Measurements from ENCODE around the gene AP5S1. TPM values are rescaled to one million over a fixed set of nuclear protein-coding genes. Genes with fewer than 3 reads are reported as not detected.

AP5S1 gene
- total and polyA plus RNA-seq, 12 donors = 9.6 to 50.3 (median 23.0) TPM

GRCh38 chr20:3795511-3796468 is 24.6 kb upstream of the AP5S1 start, which contains the start of gene CDC25B:
CDC25B (plus strand) TSS chr20:3796310; CDS start chr20:3796532, 222 bp downstream.
- intact Hi-C loops (cut with DNase I) = no loop called here
- no peaks in the 10 kb centered on the region for H3K27me3 ChIP-seq
- no peaks in the 10 kb centered on the region for H3K9me3 ChIP-seq (replicated peaks in 1 of 3)
- 0 to 2% (median 1%) methylated on average over 33 to 66 of the region's 69 CpGs for WGBS, 4 donors
- H3K4me3 ChIP-seq = peak within 1 kb of the TSS in 3 of 4 donors; percentile 21 to 77 (median 71)
- peak; percentile 90 to 97 (median 94) for DNase-seq
- H3K36me3 ChIP-seq (replicated peaks in 1 of 2) = peaks cover 0 to 7% of the 10 kb centered on the region in 2 donors
- peaks cover 0 to 28% of the 10 kb centered on the region in 2 donors for H3K4me1 ChIP-seq (replicated peaks in 1 of 2)
- H3K27ac ChIP-seq = peak within 1 kb of the TSS; percentile 54 to 97 (median 87)
- TF ChIP-seq POLR2A (IDR thresholded peaks at IDR 0.05) = peak in 1 of 2 donors; percentile 42
- TF ChIP-seq, protein P1, sequence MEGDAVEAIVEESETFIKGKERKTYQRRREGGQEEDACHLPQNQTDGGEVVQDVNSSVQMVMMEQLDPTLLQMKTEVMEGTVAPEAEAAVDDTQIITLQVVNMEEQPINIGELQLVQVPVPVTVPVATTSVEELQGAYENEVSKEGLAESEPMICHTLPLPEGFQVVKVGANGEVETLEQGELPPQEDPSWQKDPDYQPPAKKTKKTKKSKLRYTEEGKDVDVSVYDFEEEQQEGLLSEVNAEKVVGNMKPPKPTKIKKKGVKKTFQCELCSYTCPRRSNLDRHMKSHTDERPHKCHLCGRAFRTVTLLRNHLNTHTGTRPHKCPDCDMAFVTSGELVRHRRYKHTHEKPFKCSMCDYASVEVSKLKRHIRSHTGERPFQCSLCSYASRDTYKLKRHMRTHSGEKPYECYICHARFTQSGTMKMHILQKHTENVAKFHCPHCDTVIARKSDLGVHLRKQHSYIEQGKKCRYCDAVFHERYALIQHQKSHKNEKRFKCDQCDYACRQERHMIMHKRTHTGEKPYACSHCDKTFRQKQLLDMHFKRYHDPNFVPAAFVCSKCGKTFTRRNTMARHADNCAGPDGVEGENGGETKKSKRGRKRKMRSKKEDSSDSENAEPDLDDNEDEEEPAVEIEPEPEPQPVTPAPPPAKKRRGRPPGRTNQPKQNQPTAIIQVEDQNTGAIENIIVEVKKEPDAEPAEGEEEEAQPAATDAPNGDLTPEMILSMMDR (IDR thresholded peaks at IDR 0.05) = peak; percentile 23 to 85 (median 76)

DNA sequence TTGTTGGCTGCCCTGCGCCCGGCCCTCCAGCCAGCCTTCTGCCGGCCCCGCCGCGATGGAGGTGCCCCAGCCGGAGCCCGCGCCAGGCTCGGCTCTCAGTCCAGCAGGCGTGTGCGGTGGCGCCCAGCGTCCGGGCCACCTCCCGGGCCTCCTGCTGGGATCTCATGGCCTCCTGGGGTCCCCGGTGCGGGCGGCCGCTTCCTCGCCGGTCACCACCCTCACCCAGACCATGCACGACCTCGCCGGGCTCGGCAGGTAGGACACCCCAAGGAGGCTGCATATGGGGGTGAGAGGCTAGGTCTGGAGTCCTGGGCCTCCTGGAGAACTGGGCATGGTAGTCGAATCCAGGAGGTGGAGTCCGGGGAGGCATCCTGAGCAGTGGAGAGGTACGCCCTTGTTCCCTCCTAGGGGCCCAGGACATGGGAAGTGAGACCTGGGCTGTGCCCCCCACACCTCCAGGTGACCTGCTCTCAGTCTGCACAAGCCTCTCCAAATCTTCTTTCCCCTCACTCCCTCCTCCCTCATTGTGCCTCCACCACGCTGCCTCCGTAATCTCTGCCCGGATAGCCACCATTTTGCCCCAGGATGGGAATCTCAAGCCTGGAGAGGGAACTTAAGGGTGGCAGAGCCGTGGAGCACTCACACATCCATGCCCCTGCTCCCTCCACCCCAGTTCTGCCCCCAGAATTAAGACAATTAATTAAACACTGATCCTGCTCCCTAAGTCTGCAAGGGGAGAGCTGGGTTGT is 23.7 kb upstream of the AP5S1 start:
- Histone ChIP-seq H3K4me1 (replicated peaks in 1 of 2) (peaks cover 0 to 28% of the 10 kb centered on the region in 2 donors), H3K27ac (peak overlapping the region in 2 of 5 donors; percentile 87 to 93), H3K36me3 (replicated peaks in 1 of 2) (peaks cover 0 to 14% of the 10 kb centered on the region in 2 donors), H3K27me3 (no peaks in the 10 kb centered on the region), H3K9me3 (replicated peaks in 1 of 3) (no peaks in the 10 kb centered on the region), H3K4me3 (peak overlapping the region in 2 of 4 donors; percentile 71 to 77)
- WGBS, 4 donors = 14 to 68% (median 35%) methylated on average over 5 to 33 of the region's 33 CpGs
- intact Hi-C loops (cut with DNase I) = no loop called here
- peak in 1 of 7 donors; percentile 28 for DNase-seq
- TF ChIP-seq POLR2A (IDR thresholded peaks at IDR 0.05) = no peak
- TF ChIP-seq, protein P1 (IDR thresholded peaks at IDR 0.05) = no peak

DNA sequence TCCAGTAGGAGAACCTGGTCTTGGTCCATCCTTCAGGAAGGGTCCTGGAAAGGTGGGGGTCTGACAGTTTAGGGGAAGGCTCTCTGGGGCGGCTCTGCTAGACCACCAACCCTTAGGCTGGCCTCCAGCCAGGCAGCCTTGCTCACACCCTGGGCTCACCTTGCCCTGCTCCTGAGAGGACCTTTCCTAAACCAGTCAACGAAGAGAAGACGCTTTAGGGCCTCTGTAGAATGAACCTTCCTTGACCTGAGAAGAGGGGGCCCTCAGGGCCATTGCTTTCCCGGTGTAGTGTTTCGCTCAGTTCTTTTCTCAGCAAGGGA is 23.2 kb upstream of the AP5S1 start:
- no peak overlapping the region for H3K27ac ChIP-seq
- H3K4me3 ChIP-seq = no peak overlapping the region
- H3K4me1 ChIP-seq (replicated peaks in 1 of 2) = peaks cover 0 to 28% of the 10 kb centered on the region in 2 donors
- H3K27me3 ChIP-seq = no peaks in the 10 kb centered on the region
- WGBS, 4 donors = 87 to 91% (median 90%) methylated on average over 4 to 5 of the region's 5 CpGs
- peak in 1 of 7 donors; percentile 21 for DNase-seq
- TF ChIP-seq, protein P1 (IDR thresholded peaks at IDR 0.05) = no peak
- TF ChIP-seq POLR2A (IDR thresholded peaks at IDR 0.05) = no peak
- H3K9me3 ChIP-seq (replicated peaks in 1 of 3) = no peaks in the 10 kb centered on the region
- peaks cover 0 to 19% of the 10 kb centered on the region in 2 donors for H3K36me3 ChIP-seq (replicated peaks in 1 of 2)
- intact Hi-C loops (cut with DNase I) = no loop called here

Data from adrenal gland (tissue), 12 donors.